B cell (primary cell): ENCODE measurements around the gene ERC2. TPM values are rescaled to one million over a fixed set of nuclear protein-coding genes. Genes with fewer than 3 reads are reported as not detected.

Source experiments
- ATAC-seq: fragments of 200-7000 bp; cut with Tn5 transposase; one replicate; pipeline ENCODE4 v1.10.0; 2021; ENCODE audit warnings: low read depth, mild to moderate bottlenecking, moderate number of reproducible peaks, moderate library complexity
- CTCF ChIA-PET: fragments of 350-600 bp; sonication (Branson Sonifier 250); formaldehyde crosslinking; loops from one replicate; lab custom pipeline; 2021; ENCODE audit warnings: antibody characterized with exemption, inconsistent platforms; lab: Charles Lee
- POLR2A ChIA-PET: fragments of 350-600 bp; sonication (Branson Sonifier 250); formaldehyde crosslinking; loops from one replicate; lab custom pipeline; 2021; ENCODE audit warnings: antibody characterized with exemption; lab: Charles Lee
- DNase-seq: peaks from one replicate; pipeline ENCODE4 v3.0.0; 2013
- H2AFZ ChIP-seq: 2 replicates; pipeline ENCODE4 v1.6.1; 2012; ENCODE audit warnings: mild to moderate bottlenecking, low read depth, low read length; ENCODE audit not compliant: insufficient read depth, poor library complexity, severe bottlenecking
- H3K27ac ChIP-seq, 2 donors: 1 replicate in 1 of 2; 2 replicates in 1 of 2; pipeline ENCODE4 v1.5.1; 2012 to 2013; ENCODE audit warnings: low read length in 2 of 2, mild to moderate bottlenecking in 2 of 2, moderate library complexity in 1 of 2
- H3K27me3 ChIP-seq, 4 experiments: fragments of 200-600 bp in 1 of 4; sonication (generic) in 1 of 4; replicated peaks in 1 of 4; 1 replicate in 2 of 4; 2 replicates in 2 of 4; pipeline versions ENCODE4 v1.6.1 to v1.7.0; 2013 to 2016; ENCODE audit warnings: low read length in 3 of 4, mild to moderate bottlenecking in 2 of 4, mixed read lengths in 1 of 4, moderate library complexity in 1 of 4; ENCODE audit not compliant: insufficient read depth in 4 of 4, control insufficient read depth in 3 of 4; ENCODE audit errors: control extremely low read depth in 1 of 4
- H3K36me3 ChIP-seq, 2 experiments: replicated peaks in 1 of 2; 1 replicate in 1 of 2; 2 replicates in 1 of 2; pipeline versions ENCODE4 v1.6.1 to v1.7.1; 2013; ENCODE audit warnings: low read length in 1 of 2; ENCODE audit not compliant: insufficient read depth in 2 of 2, control insufficient read depth in 1 of 2; ENCODE audit errors: control extremely low read depth in 1 of 2, extremely low read depth in 1 of 2
- H3K4me1 ChIP-seq, 2 donors: fragments of 200-600 bp in 1 of 2; sonication (generic) in 1 of 2; 1 replicate in 1 of 2; 2 replicates in 1 of 2; pipeline versions ENCODE4 v1.5.1 to v1.6.1; 2013 to 2017; ENCODE audit warnings: low read length in 2 of 2; ENCODE audit not compliant: control insufficient read depth in 2 of 2, insufficient read depth in 2 of 2
- H3K4me2 ChIP-seq: replicated peaks from 2 replicates; pipeline ENCODE3; 2012; ENCODE audit warnings: mild to moderate bottlenecking, low read depth, low read length; ENCODE audit not compliant: poor library complexity, severe bottlenecking
- H3K4me3 ChIP-seq, 5 experiments: fragments of 200-600 bp in 1 of 5; sonication (generic) in 1 of 5; 1 replicate in 3 of 5; 2 replicates in 2 of 5; pipeline versions ENCODE4 v1.5.1 to v1.7.0; 2011 to 2016; ENCODE audit warnings: low read length in 4 of 5, mild to moderate bottlenecking in 4 of 5, low read depth in 2 of 5, control low read depth in 1 of 5, moderate library complexity in 1 of 5; ENCODE audit not compliant: insufficient read depth in 1 of 5; ENCODE audit errors: control extremely low read depth in 1 of 5, extremely low read depth in 1 of 5
- H3K79me2 ChIP-seq: fragments of 200-600 bp; sonication (generic); one replicate; pipeline ENCODE4 v1.6.0; 2016; ENCODE audit warnings: low read length; ENCODE audit not compliant: control insufficient read depth, insufficient read depth
- H3K9ac ChIP-seq: fragments of 200-600 bp; sonication (generic); 2 replicates; pipeline ENCODE4 v1.6.1; 2017; ENCODE audit warnings: mild to moderate bottlenecking, low read length, moderate library complexity
- H3K9me3 ChIP-seq, 3 donors: one replicate each; pipeline versions ENCODE4 v1.6.1 to v1.7.1; 2013; ENCODE audit warnings: low read length in 2 of 3; ENCODE audit not compliant: control insufficient read depth in 2 of 3, insufficient read depth in 1 of 3; ENCODE audit errors: control extremely low read depth in 1 of 3
- H4K20me1 ChIP-seq: 2 replicates; pipeline ENCODE4 v1.6.0; 2012; ENCODE audit warnings: mild to moderate bottlenecking, low read length; ENCODE audit not compliant: insufficient read depth, control insufficient read depth, poor library complexity, severe bottlenecking
- H3K27ac Mint-ChIP-seq: one replicate; pipeline ENCODE4 v1.8.0; 2021; ENCODE audit warnings: mixed read lengths
- H3K27me3 Mint-ChIP-seq: one replicate; pipeline ENCODE4 v1.8.0; 2021; ENCODE audit warnings: mixed read lengths
- H3K4me1 Mint-ChIP-seq: one replicate; pipeline ENCODE4 v1.8.0; 2021; ENCODE audit warnings: mixed read lengths
- H3K4me3 Mint-ChIP-seq: one replicate; pipeline ENCODE4 v1.8.0; 2021; ENCODE audit warnings: mixed read lengths
- H3K9me3 Mint-ChIP-seq: one replicate; pipeline ENCODE4 v1.8.0; 2022; ENCODE audit warnings: mixed read lengths; ENCODE audit not compliant: insufficient read depth
- EZH2 ChIP-seq: IDR thresholded peaks from 2 replicates; pipeline ENCODE4 v1.6.1; 2012; ENCODE audit warnings: borderline replicate concordance, low read depth, mild to moderate bottlenecking, moderate library complexity, low read length; ENCODE audit not compliant: insufficient read depth, poor library complexity, severe bottlenecking
- WGBS: methylation state at CpG from one replicate; pipeline ENCODE4 v1.1.5; 2013; ENCODE audit warnings: missing lambda C conversion rate; ENCODE audit not compliant: insufficient coverage; 5-methylcytosine and 5-hydroxymethylcytosine counted together
- intact Hi-C: fragments of 100-400 bp; cut with micrococcal nuclease; formaldehyde crosslinking; loops from one replicate; pipeline ENCODE4 v1.10.0; 2022
- polyA plus RNA-seq: library from polyadenylated mRNA; depleted of rRNA; stranded (reverse); fragments of >200 nt; gene quantifications from 2 replicates; pipeline ENCODE4 v1.2.3, GENCODE V29; 2012
- total RNA-seq, 2 donors: library from RNA; stranded (reverse); fragments of 120-200 nt in 1 of 2; gene quantifications; 1 replicate in 1 of 2; 2 replicates in 1 of 2; pipeline versions ENCODE4 v1.2.3 to v1.2.4, GENCODE V29; 2013 to 2022
- TF ChIP-seq, protein P1 (sequence below): fragments of 200-600 bp; IDR thresholded peaks from one replicate; pipeline ENCODE4 v1.8.0; 2022; ENCODE audit warnings: antibody characterized with exemption, mild to moderate bottlenecking

The ERC2 gene
- total and polyA plus RNA-seq, 2 donors (not counting 1 experiment from before 2014, with no cell fraction given) = not detected

DNA sequence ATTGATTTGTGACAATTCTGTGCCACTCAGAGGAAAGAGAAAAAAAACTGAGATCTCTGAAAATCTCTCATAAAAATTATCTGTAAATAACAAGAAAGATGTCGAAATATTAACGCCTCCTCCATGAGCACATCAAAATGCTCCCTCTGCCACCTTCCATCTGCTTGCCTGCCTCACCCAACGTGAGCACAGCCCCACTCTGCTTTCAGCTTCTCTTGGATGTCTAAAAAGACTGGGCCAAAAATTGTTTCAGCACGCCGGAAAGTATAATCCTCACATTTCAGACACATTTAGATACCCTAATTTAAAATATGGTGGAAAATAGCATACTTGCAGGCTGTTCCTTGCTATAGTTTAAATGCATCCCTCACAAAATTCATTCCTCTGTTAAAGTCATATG, 57.1 kb downstream of the ERC2 start:
- DNase-seq (no peak), ATAC-seq (no peak)
- H3K4me1 ChIP-seq = no peaks in the 10 kb centered on the region
- H3K4me3 ChIP-seq = no peak overlapping the region
- peaks cover 0 to 5% (median 0%) of the 10 kb centered on the region in 3 donors for H3K9me3 ChIP-seq
- no peak overlapping the region for H3K9ac ChIP-seq
- POLR2A ChIA-PET = no interaction called here
- H3K27me3 ChIP-seq = peaks cover 0 to 4% (median 0%) of the 10 kb centered on the region in 4 experiments
- Mint-ChIP-seq H3K9me3 (no peaks in the 10 kb centered on the region), H3K4me1 (no peaks in the 10 kb centered on the region), H3K4me3 (no peak overlapping the region), H3K27ac (no peak overlapping the region), H3K27me3 (peaks cover 11% of the 10 kb centered on the region)
- 100% methylated on average over 2 of the region's 5 CpGs for WGBS
- H3K79me2 ChIP-seq = no peaks in the 10 kb centered on the region
- CTCF ChIA-PET = interaction anchor here (0.7 kb wide), 1 partner anchor 11 kb away, joined by 3 read pairs; no protein-coding TSS in a partner anchor
- no peaks in the 10 kb centered on the region for H3K36me3 ChIP-seq
- no peak overlapping the region for H3K27ac ChIP-seq
- intact Hi-C loops = no loop called here
- H3K4me2 ChIP-seq = no peak overlapping the region
- no peaks in the 10 kb centered on the region for H4K20me1 ChIP-seq
- TF ChIP-seq EZH2 = no peak
- TF ChIP-seq, protein P1, sequence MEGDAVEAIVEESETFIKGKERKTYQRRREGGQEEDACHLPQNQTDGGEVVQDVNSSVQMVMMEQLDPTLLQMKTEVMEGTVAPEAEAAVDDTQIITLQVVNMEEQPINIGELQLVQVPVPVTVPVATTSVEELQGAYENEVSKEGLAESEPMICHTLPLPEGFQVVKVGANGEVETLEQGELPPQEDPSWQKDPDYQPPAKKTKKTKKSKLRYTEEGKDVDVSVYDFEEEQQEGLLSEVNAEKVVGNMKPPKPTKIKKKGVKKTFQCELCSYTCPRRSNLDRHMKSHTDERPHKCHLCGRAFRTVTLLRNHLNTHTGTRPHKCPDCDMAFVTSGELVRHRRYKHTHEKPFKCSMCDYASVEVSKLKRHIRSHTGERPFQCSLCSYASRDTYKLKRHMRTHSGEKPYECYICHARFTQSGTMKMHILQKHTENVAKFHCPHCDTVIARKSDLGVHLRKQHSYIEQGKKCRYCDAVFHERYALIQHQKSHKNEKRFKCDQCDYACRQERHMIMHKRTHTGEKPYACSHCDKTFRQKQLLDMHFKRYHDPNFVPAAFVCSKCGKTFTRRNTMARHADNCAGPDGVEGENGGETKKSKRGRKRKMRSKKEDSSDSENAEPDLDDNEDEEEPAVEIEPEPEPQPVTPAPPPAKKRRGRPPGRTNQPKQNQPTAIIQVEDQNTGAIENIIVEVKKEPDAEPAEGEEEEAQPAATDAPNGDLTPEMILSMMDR = no peak
- H2AFZ ChIP-seq = no peak overlapping the region

DNA sequence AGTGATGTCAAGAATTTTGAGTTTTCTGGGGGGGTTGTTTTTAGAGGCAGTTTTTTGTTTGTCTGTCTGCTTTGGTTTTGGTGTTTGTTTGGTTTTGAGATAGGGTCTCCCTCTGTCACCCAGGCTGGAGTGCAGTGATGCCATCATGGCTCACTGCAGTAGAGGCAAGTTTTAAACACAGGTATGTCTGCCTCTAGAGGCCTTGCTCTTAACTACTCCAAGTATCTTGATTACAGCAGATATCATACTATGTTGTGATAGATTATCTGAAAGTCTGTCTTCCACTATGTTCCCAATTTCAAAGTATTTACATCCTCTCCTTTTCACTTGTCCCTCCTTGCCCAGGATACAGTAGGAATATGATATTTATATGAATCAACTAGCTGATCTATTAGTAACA, 57.7 kb downstream of the ERC2 start:
- DNase-seq (no peak), ATAC-seq (no peak)
- Histone ChIP-seq H3K36me3 (no peaks in the 10 kb centered on the region), H3K79me2 (no peaks in the 10 kb centered on the region), H3K27me3 (peaks cover 0 to 4% (median 0%) of the 10 kb centered on the region in 4 experiments), H3K9me3 (peaks cover 0 to 5% (median 0%) of the 10 kb centered on the region in 3 donors), H3K27ac (no peak overlapping the region), H3K4me3 (no peak overlapping the region), H3K9ac (no peak overlapping the region), H2AFZ (no peak overlapping the region), H4K20me1 (no peaks in the 10 kb centered on the region), H3K4me1 (no peaks in the 10 kb centered on the region), H3K4me2 (no peak overlapping the region)
- H3K27me3 Mint-ChIP-seq = peaks cover 9% of the 10 kb centered on the region
- H3K4me1 Mint-ChIP-seq = no peaks in the 10 kb centered on the region
- no peak for TF ChIP-seq EZH2
- TF ChIP-seq, protein P1 = no peak
- H3K27ac Mint-ChIP-seq = no peak overlapping the region
- ChIA-PET CTCF (interaction anchor here (0.7 kb wide), 1 partner anchor 12 kb away, joined by 3 read pairs; no protein-coding TSS in a partner anchor), POLR2A (no interaction called here)
- H3K4me3 Mint-ChIP-seq = no peak overlapping the region
- intact Hi-C loops = no loop called here
- no peaks in the 10 kb centered on the region for H3K9me3 Mint-ChIP-seq
